ENCODE measurements around the gene ST3GAL5.

The ST3GAL5 gene

DNA sequence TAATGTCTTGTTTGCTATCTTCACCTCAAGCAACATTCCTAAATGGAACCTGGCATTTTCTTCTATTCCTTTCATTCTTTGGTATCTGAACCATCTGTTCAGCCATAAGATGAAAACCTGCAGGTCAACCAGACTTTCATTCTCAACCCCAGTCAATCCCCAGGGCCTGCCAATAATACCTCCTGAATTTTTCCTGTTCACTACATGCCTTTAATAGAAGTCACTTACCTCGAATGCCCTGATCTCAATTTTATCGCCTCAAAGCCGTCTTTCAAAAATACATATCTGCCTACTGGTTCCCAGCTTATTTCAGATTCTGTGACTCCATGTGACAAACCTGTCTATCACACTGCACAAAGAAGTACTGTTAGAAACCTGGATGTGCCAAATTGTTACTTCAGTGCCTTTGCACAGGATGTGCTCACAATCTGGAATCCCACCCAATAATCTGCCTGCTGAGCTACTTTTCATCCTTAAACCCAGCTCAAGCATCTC lies 22.6 kb downstream of the ST3GAL5 start:
- no peak for DNase-seq (ENCODE audit: low read depth, low spot score)

DNA sequence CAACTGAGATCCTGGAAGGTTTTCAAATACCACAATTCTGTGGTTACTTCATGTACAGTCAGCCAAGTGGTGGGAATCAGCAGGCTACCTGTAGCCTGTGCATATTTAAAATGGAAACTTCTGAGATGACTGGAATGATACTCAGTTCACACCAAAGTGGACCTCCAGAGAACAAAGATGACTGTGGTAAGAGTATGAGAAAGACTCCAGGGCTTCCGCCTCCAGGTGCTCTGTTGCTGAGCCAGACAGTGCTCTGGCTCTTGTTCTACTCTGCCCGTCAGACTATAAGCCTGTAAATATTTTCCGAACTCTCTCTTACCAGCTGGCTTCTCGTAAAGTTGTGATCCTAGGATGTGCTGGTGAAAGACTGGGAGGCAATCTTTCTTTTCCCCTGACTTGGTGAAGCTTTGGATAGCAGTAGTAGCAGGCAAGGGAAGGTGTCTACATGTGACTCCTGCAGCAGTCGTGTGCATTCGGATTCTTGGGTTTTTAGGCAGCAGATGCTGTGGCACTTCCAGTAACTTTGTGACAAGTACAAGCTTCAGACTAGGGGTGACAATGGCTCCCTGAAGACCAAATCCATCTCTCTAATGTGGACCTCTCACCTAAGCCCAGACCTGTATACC lies 23.1 kb downstream of the ST3GAL5 start:
- peak; percentile 82 for DNase-seq (ENCODE audit: low read depth, low spot score)

DNA sequence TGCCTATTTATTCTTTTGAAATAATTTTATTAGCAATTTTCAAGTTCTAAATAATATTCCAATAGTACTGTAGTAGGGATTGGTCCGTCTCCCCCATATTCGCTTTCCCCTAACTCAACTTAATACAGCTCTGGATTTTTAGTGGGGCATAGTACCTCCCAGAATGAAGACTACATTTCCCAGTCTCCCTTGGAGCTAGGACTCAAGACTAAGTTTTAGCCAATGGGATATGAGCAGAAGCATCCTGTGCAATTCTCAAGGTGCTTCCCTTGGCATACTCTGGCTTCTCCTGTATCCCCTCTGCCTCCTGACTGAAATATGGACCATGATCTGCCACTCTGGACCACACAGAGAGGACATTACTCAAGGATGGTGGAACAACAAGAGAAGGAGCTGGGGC lies 24.1 kb downstream of the ST3GAL5 start:
- DNase-seq (ENCODE audit: low read depth, low spot score), result no peak

DNA sequence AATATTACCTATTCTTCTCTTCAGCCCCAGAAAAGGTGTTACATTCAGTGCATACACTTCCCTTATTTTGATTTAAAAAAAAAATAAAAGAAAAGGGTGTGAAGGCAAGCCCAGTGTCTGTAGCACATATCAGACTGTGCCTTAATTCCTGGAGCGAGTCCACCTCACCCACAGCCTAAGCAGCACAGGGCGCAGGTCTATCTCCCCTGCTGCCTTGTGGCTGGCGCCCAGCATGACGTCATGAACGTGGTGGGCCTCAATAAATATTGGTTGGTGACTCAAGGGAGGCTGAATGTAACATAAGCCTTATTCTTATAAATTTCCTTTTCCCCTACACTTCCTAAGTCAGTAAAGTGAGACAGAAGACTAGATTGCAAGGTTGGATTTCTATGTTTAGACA lies 26.4 kb downstream of the ST3GAL5 start:
- DNase-seq (ENCODE audit: low read depth, low spot score), result peak; percentile 54

DNA sequence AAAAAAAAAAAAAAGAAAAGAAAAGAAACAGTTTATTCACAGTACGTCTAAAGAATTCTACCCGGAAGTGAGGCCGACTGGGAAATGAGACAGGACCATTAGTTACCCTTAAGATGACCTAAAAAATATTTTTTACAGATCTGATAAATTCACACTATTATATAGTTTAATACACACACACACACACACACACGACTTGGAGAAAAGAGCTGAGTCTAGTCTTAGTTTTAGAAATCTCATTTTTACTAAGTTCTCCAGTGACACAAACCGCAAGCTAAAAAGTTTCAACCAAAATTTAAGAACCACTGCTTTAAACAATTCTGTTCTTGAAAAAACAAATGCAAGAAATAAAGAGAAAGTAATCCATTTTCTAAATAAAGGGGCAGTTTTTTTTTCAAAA lies 27.1 kb downstream of the ST3GAL5 start:
- DNase-seq (ENCODE audit: low read depth, low spot score), result no peak

DNA sequence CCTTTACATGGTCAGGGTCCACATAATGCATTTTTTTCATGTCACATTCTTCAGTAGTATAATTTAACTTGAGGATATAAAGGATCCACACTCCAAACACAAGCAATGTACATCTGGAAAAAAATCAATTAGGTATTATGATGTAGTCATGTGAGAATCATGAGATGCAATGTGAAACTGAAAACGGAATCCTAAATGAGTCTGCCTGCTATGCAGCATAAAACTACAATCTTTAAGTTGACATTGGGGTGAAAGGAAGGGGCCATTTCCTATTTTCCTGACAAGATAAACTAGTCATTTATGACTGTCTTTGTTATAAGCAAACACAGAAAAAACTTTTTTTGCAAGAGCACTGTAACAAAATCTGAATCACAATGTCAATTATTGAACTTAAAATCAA lies 27.6 kb downstream of the ST3GAL5 start:
- no peak for DNase-seq (ENCODE audit: low read depth, low spot score)

DNA sequence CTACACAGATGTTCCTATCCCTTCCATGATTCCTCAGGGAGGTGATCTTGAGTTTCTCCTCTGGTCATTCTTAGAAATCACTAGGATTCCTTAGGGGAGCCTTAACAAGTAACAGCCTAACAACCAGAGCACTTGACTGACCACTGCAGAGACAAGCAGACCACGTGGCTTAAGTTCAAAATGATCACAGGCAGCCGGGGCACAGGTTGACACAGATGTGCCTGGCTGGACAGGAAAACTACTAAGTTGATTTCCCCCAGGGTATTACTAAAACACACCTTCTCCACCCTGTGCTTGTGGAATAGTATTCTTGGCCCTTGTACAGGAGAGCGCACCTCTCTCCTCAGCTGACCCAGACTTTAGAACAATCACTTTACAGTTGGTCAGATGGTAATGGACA lies 29.9 kb downstream of the ST3GAL5 start:
- no peak for DNase-seq (ENCODE audit: low read depth, low spot score)

DNA sequence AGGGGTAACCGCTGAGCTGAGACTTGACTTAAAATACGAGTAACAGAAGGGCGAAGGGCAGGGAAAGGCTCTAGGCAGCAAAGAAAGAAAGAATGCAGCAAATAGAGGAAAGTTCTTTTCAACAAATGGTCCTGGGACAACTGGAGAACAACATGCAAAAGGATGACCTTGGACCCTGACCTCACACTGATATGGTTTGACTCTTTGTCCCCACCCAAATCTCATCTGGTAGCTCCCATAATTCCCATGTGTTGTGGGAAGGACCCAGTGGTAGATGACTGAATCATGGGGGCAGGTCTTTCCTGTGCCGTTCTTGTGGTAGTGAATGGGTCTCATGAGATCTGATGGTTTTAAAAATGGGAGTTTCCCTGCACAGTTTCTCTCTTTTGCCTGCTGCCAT lies 33.9 kb downstream of the ST3GAL5 start:
- DNase-seq (ENCODE audit: low read depth, low spot score), result no peak

DNA sequence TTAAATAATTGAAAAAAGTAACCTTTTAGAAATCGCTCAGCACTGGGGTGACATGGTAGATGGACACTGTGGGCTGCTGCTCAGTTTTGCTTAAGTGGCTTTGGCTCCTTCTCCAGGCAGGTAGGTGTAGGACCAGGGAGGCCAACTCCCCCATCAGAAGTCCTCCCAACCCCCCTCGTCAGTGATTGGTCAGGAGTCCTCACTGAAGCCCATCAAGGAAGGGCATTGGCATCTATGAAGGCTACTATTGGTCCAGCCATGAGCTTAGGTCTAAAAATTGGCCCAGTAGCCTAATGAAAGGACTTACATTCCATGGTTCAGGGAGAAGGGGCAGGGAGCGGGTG lies 34.7 kb downstream of the ST3GAL5 start:
- DNase-seq (ENCODE audit: low read depth, low spot score), result no peak

DNA sequence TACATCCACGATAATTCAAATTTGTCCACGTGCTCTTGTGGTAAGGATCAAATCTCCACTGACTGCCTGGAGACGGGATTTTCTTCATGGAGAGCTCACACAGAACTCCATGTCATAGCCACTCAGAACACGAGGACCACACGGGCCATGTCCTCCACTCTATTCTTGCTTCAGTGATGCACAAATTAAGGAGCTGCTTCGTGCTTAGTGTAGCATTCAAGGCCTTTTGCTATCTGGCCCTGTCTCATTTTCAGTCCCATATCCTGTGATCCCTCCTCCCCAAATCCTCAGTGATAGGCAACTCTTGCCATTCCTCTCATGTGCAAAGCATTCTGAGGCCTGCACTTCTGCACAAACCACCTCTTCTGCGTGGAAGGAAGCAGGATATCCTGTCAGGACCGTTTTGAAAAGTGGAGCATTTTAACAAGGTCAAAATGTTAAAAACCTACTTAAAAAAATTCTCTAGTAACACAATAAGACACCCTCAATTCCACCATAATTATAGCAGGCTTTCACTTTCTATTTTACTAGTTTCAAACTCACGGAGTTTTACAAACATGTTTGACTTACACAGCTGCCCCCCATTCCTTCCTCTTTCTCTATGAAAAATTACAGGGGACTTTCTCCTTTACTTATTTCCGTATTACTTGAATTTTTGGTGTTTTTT lies 35.2 kb downstream of the ST3GAL5 start:
- no peak for DNase-seq (ENCODE audit: low read depth, low spot score)

DNA sequence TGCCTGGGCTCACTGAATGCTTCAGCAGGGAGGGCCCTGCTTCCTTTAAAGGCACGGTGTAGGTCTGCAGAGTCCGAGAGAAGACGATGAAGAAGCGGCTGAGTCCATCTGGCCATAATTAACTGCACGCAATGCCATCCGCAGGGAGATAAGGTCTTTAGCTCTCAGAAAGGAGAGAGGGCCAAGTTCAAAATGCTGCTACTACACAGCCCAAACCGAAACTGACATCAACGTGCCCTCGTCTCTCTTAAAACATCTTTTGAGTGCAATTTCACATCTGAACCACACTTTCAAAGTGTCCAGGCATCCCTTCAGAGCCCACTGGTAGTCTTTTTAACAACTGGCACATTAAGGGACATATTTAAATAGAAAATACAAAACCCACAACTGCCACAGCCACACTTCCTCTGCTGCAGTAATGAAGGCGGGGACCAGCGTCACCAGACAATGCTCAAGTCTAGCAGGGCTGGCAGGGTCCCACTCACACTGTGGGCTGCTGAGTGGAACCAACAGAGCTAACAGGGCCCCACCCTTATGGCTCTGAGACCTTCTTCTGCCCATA lies 35.8 kb downstream of the ST3GAL5 start:
- no peak for DNase-seq (ENCODE audit: low read depth, low spot score)

DNA sequence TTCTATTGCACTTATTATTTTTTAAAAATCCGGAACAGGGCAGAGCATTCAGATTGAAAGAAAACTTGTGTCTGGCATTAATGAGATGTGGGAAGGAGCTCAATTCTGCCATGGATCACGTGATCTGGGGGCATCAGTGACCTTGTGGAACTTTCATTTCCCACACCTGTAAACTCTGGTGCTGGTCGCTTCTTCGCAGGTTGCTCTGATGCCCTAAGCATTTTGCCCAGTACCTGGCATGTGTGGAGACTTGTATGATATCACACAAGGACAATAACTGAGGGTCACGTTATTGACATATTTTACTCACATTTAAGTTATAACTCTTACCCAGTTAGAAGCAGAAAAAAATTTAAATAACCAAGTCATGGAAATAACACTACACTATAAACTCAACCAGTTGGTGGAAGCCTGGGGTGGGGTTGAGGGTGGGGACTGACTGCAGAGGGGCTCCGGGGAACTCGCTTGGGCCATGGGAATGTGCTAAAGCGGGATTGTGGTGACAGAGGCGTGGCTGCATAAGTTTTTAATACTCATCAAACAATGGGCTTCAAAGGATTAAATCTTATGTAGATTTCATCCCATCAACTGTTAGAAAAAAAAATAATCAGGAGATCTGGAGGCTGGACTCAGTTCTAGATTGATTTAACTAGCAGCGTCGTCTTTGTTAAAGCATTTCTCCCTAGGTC lies 36.5 kb downstream of the ST3GAL5 start:
- DNase-seq (ENCODE audit: low read depth, low spot score), result no peak

DNA sequence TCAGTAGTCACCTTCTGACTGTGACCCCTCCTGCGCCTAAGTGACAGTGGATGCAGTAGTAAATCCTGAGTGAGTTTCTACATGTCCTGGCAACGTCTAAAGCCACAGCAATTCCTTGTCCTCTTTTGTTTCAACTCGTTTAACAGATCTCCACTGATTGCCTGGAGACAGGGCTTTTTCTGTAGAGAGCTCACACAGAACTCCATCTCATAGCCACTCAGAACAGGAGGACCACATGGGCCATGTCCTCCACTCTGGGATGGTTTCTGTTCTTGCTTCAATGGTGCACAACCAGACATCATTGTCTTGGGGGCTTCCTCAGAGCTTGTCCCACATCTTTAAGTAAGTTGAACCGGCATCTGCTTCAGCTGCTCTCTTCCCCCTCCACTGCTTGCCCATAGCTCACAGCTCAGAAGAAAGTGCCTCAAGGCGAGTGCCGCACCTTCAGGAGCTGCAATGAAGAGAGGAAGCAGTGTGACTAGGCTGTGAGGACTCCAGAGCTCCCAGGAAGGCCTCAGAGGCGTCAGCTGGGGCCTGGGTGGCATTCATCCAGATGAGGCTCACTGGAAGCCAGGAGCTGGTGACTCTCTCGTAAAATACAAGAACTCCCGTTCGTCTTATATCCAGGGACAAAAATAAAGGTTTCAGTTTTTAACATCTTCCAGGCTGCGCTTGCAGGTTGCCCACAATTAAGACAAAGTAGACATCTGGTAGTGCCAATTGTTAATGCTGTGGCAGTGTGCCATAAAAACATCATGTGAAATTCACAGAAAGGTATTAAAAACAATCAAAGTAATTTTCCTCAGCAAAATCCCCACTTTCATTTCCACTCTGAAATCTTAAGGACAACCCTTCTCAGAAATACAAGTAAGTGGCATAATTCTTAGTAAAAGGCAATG lies 37.3 kb downstream of the ST3GAL5 start:
- peak; percentile 17 for DNase-seq (ENCODE audit: low read depth, low spot score)

DNA sequence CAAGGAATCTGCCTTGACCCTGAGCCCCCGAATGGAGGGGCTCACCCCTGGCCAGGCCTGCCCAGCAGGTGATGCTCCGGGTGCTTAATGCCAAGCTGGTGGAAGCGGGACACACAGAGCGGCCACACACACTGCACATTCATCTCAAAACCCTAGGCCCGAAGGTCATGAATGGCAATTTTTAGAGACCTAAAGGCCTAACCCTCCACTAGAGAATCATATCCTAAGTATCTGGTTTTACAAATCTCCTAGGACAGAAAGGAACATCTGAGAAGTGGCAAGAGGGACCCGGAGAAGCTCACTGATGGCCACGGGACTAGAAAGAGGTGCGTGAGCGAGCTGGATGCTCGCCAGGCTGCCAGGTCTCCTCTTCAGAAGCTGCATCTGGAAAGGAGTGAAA lies 38.3 kb downstream of the ST3GAL5 start:
- DNase-seq (ENCODE audit: low read depth, low spot score), result no peak

DNA sequence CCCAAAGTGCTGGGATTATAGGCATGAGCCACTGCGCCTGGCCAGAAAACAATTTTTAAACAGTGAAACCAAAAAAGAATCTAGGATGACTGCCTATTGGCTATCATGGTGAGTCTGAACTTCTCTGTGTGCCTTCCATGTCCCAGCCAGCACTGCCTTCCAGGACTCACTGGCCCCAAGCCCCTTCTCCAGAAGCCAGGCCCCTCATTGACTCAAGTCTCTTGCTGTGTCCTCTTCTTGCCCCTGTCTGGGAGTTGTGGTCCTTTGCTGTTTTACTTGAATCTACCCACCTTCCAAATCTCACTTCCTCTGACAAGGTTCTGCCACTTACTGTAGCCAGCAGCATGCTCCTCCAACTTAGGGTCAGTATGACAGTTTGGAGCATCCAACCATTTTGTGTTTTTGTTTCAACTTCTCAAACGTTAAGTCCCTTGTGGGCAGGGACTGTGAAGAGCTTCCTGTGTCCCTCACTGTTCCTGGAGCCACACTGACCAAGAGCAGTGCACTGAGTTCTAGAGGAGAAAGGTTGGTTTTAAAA lies 41.7 kb downstream of the ST3GAL5 start:
- no peak for DNase-seq (ENCODE audit: low read depth, low spot score)

DNA sequence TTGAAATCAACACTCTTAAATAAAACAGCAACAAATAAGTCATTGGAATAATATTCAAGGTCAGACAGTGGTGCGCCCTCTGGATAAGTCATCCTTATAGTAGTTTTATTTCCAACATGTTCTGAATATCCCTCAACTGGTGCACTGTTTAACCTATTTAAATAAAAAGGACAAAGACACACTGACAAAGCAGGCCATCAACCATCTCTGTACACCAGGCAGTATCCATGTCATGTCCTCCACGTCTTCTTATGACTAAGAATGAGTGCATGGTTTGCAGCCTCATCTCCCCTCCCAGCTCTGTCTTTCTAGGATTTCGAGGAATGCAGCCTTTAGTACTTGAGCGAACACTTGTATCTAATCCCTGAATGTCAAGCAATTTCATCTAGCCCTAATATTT lies 42.4 kb downstream of the ST3GAL5 start:
- DNase-seq (ENCODE audit: low read depth, low spot score), result peak; percentile 15

DNA sequence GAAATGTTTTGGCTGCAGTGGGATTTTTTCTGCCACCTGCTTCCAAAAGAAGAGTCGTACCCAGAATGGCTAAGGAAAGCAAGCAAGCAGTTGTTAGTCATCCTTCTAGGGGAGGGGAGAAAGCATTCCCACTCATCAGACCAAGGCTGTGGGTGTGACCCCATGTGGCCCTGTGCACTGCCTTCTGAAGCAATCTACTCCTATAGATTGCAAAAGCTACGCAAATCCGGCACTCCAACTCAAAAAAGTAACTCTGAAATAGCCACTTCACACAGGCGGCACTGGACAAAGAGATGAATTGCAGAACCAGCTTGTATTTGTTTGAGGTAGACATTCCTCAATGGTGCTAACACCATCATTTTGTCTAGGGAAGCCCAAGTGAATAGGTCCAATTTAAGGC lies 44.3 kb downstream of the ST3GAL5 start:
- DNase-seq (ENCODE audit: low read depth, low spot score), result no peak

DNA sequence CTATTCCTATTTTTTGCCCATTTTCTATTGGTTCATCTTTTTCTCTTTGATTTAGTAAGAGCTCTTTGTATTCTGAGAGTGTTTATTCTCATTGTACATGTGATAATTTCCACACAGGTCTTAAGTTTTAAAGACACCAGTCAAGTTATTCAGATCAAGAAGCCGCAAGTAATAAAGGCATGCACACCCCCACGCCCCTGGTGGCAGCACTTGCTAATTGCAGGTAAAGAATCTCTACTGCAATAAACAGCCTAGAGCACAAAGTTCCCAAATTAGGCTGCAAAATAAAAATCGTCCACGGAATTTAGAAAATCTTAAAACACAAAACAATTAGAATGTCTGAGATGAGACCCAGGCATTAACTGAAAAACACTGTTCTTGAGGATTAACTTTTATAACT lies 45.2 kb downstream of the ST3GAL5 start:
- DNase-seq (ENCODE audit: low read depth, low spot score), result no peak

DNA sequence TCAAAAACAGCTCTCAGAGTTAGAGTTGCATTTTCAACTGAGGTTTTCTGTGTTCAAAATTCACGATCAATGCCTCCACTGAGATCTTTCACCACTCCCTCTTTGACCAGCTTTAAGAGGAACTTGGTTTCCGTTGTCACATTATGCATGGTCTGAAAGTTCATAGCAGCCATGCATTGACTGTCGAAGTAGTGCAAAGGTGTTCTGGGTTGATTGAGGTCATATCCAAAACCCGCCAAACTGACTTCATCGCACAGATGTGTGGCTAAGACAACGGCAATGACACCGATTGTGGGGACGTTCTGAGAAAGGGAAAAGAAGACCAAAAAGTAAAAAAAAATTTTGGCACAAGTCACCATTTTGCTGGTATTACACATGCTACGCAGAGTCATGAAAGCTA lies 48.7 kb downstream of the ST3GAL5 start:
- DNase-seq (ENCODE audit: low read depth, low spot score), result no peak

DNA sequence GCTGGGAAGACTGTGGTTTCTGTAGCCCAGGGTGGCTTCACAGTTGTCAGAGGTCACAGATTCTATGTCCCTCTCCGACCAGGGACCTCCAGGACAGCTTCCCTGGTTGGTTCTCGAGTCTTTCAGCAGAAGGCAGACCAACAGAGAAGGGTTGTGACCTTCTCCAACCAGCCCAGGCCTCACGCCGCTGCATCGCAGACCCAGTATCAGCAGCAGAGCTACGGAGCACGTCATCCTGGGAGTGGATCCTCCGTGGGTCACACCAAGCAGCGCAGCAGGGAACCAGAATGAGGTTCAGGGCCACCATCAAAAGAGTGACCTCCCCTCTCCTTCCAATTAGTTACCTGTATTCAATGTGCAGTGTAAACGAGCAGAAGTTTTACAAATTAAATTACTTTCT lies 49.3 kb downstream of the ST3GAL5 start:
- DNase-seq (ENCODE audit: low read depth, low spot score), result no peak

DNA sequence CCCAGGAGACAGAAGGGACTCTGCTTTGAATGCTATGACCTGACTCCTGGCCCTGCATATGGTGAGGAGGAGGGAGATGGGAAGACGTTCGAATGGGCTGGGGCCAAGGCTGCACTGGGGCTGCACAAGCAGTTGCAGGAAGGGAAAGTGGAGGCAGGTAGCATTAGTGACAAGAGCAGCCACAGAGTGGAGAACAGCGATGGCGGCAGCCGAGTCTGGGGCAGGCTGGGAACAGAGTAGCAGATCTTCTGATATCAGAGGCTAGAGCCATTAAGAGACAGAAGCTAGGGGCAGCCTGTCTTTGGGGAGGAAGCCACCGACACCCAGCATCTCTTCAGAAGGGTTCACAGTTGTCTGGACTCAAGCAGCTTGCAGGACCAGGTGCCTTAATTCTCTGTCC lies 50.1 kb downstream of the ST3GAL5 start:
- no peak for DNase-seq (ENCODE audit: low read depth, low spot score)

DNA sequence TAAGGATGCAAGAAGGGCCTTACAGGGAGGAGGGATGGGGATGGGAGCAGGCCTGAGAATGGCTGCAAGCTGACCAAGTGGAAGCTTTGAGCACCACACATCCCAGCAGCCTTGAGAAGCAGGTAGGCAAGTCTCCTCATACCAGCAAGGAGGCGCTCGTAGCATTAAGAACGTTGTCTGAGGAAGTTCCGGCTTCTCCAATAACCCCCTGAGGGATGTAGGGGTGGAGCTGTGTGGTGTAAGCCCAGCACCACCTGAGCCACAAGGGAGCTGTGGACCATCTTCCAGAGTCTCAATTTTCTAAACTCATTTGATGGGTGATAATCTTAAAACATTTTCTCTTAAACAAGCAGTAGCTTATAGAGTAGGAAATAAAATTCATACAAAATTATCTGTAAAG lies 50.6 kb downstream of the ST3GAL5 start:
- DNase-seq (ENCODE audit: low read depth, low spot score), result no peak
